Measurements from ENCODE around the gene ARX. TPM values are rescaled to one million over a fixed set of nuclear protein-coding genes. Genes with fewer than 3 reads are reported as not detected.
A peak's percentile ranks its signal among the peaks of the same experiment; 100 is the strongest.

The ARX gene
- total and polyA plus RNA-seq, 2 of the 8 experiments (the other 6 are each of a cell fraction or from before 2014, with no cell fraction given): not detected

GRCh38 chrX:25013632-25014365, 2.0 kb downstream of the ARX start:
- Histone ChIP-seq H2BK120ac (replicated peaks; ENCODE audit: low read depth, low read length) (no peak overlapping the region), H2BK20ac (ENCODE audit: low read length) (no peak overlapping the region), H3K36me3 (ENCODE audit: control insufficient read depth in 2 of 4, insufficient read depth in 4 of 4, low read length in 3 of 4) (no peaks in the 10 kb centered on the region), H3K18ac (ENCODE audit: extremely low read depth, low read length) (no peak overlapping the region), H4K8ac (ENCODE audit: extremely low read depth, insufficient read depth, low read length) (no peak overlapping the region), H3K79me1 (ENCODE audit: low read depth, low read length) (no peaks in the 10 kb centered on the region), H3K27ac (ENCODE audit: low read depth, low read length) (no peak overlapping the region), H3K9me3 (ENCODE audit: insufficient read depth in 2 of 2, low read depth in 1 of 2, low read length in 1 of 2) (no peaks in the 10 kb centered on the region), H3K79me2 (ENCODE audit: control insufficient read depth in 1 of 2, insufficient read depth in 2 of 2, low read length in 2 of 2) (no peaks in the 10 kb centered on the region), H3K4me3 (ENCODE audit: extremely low read depth in 1 of 4, insufficient read depth in 2 of 4, low read depth in 3 of 4, low read length in 4 of 4) (peak overlapping the region in 1 of 4 experiments; percentile 42; a peak in 1 of 8 replicates), H2BK15ac (ENCODE audit: low read length) (no peak overlapping the region), H3K27me3 (replicated peaks in 1 of 4; ENCODE audit: control insufficient read depth in 3 of 4, extremely low read depth in 1 of 4, insufficient read depth in 3 of 4, low read length in 3 of 4) (peaks cover 73 to 98% (median 92%) of the 10 kb centered on the region in 4 experiments), H3K14ac (ENCODE audit: insufficient read length) (no peak overlapping the region), H4K5ac (ENCODE audit: insufficient read length, low read depth, low read length) (no peak overlapping the region), H3K9ac (replicated peaks in 1 of 4; ENCODE audit: extremely low read depth in 1 of 4, low read depth in 3 of 4, low read length in 3 of 4) (no peak overlapping the region), H2AK5ac (ENCODE audit: low read depth, low read length) (no peak overlapping the region), H3K56ac (replicated peaks; ENCODE audit: insufficient read length, low read depth, low read length) (no peak overlapping the region), H4K91ac (replicated peaks; ENCODE audit: insufficient read length, low read length) (no peak overlapping the region), H3K4ac (replicated peaks; ENCODE audit: insufficient read length, low read depth, low read length) (no peak overlapping the region), H2BK12ac (ENCODE audit: low read depth, low read length) (no peak overlapping the region), H3K4me1 (replicated peaks in 1 of 4; ENCODE audit: control insufficient read depth in 3 of 4, insufficient read depth in 4 of 4, low read length in 3 of 4) (peaks cover 0 to 20% (median 16%) of the 10 kb centered on the region in 4 experiments), H4K20me1 (replicated peaks in 1 of 2; ENCODE audit: control insufficient read depth in 1 of 2, insufficient read depth in 2 of 2, low read length in 2 of 2) (peaks cover 3 to 8% of the 10 kb centered on the region in 2 experiments), H3K4me2 (ENCODE audit: insufficient read depth in 1 of 2, low read depth in 2 of 2, low read length in 2 of 2) (peak overlapping the region; percentile 51 to 68; a peak in 3 of 4 replicates), H2BK5ac (ENCODE audit: low read depth, low read length) (no peak overlapping the region), H3K23me2 (ENCODE audit: low read depth, low read length) (peaks cover 3% of the 10 kb centered on the region; the same call in 1 of the 2 replicates), H3K23ac (ENCODE audit: insufficient read length) (no peak overlapping the region), H2AFZ (ENCODE audit: low read length) (no peak overlapping the region)
- 0% methylated on average over 1 of the region's 44 CpGs; no CpG with 5 or more reads in 1 of the 2 experiments for WGBS, 2 experiments (ENCODE audit: extremely low coverage in 1 of 2, insufficient coverage in 1 of 2, insufficient read length in 1 of 2, insufficient replicate concordance in 2 of 2, low coverage in 1 of 2, low lambda C conversion rate in 2 of 2, missing lambda C conversion rate in 1 of 2)
- FAIRE-seq: no peak
- no peak for DNase-seq (ENCODE audit: low read depth in 1 of 2, low spot score in 2 of 2)
- POLR2A ChIA-PET (ENCODE audit: partially characterized antibody): interaction anchor here (0.6 to 1.2 kb wide), 2 partner anchors 11 to 42 kb away, joined by 4 read pairs; no protein-coding TSS in a partner anchor
- TF ChIP-seq KDM5A (IDR thresholded peaks at IDR 0.05; ENCODE audit: low read length): no peak
- TF ChIP-seq NRF1 (IDR thresholded peaks at IDR 0.05; ENCODE audit: low read depth, low read length): no peak
- no peak for TF ChIP-seq EZH2 (IDR thresholded peaks at IDR 0.05; ENCODE audit: low read depth, low read length, severe bottlenecking)
- TF ChIP-seq BACH1 (IDR thresholded peaks at IDR 0.05; ENCODE audit: low read length): no peak
- peak; percentile 10 for TF ChIP-seq CTBP2 (IDR thresholded peaks at IDR 0.05; ENCODE audit: borderline replicate concordance, insufficient read depth, insufficient read length, low read length)
- no peak; the same call in 1 of the 2 replicates for TF ChIP-seq SUZ12 (IDR thresholded peaks at IDR 0.05; ENCODE audit: low read length)
- CTCF ChIA-PET (ENCODE audit: partially characterized antibody): interaction anchor here (0.6 to 4.6 kb wide), 4 partner anchors 9 to 641 kb away, joined by 3 to 23 read pairs (median 4); no protein-coding TSS in a partner anchor
